Measurements from ENCODE around the gene LCN10. TPM values are rescaled to one million over a fixed set of nuclear protein-coding genes. Genes with fewer than 3 reads are reported as not detected.
"Not testable (repeated sequence)": the region's sequence is repeated elsewhere in the genome, so short reads cannot be mapped to it uniquely, and the experiment has no call there.

Gene LCN10
- total RNA-seq, 2 experiments from 2014 or later: not detected

- POLR2A ChIA-PET: interaction anchor here (0.6 kb wide), 1 partner anchor 10 kb away, joined by 6 read pairs; no protein-coding TSS in a partner anchor
- no peak overlapping the region for H3K27ac Mint-ChIP-seq
- no peaks in the 10 kb centered on the region for H3K36me3 Mint-ChIP-seq (ENCODE audit: low read depth)
- no peak overlapping the region for H3K4me3 Mint-ChIP-seq
- no peaks in the 10 kb centered on the region for H3K9me3 Mint-ChIP-seq
- peaks cover 12% of the 10 kb centered on the region for H3K27me3 Mint-ChIP-seq
- no peak for DNase-seq
- no peaks in the 10 kb centered on the region for H3K4me1 Mint-ChIP-seq
- CTCF ChIA-PET: interaction anchor here (4.5 kb wide), 1 partner anchor 11 kb away, joined by 44 read pairs; no protein-coding TSS in a partner anchor
Measured at GRCh38 chr9:136717399-136717798, 25.3 kb downstream of the LCN10 start.

DNA sequence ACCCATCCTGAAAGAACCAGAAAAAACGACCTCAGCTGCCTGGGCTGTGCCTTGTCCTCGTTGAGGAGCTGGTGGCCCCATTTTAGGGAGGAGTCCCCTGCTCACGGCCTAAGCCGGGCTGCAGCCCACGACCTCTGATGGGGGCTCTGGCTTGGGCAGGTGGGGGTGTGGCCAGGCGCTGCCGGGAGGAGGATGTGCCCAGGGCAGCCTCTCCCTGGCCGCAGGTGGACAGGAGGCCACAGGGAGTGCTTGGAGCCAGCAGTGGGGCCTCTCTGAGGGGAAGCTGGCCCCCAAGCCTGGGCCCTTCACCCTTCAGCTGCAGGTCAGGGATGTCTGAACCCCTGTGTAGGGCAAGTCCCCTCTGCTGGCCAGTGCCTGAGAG, 27.9 kb downstream of the LCN10 start:
- Mint-ChIP-seq H3K4me1 (peaks cover 3% of the 10 kb centered on the region), H3K9me3 (no peaks in the 10 kb centered on the region), H3K27ac (no peak overlapping the region), H3K4me3 (no peak overlapping the region), H3K27me3 (peaks cover 26% of the 10 kb centered on the region), H3K36me3 (ENCODE audit: low read depth) (no peaks in the 10 kb centered on the region)
- POLR2A ChIA-PET: no interaction called here
- CTCF ChIA-PET: interaction anchor here (0.9 to 4.5 kb wide), 3 partner anchors 14 to 43 kb away, joined by 3 to 44 read pairs (median 4); no protein-coding TSS in a partner anchor
- DNase-seq: no peak

GRCh38 chr9:136714096-136714892, 28.4 kb downstream of the LCN10 start:
- Mint-ChIP-seq H3K9me3 (no peaks in the 10 kb centered on the region), H3K4me3 (no peak overlapping the region), H3K36me3 (ENCODE audit: low read depth) (no peaks in the 10 kb centered on the region), H3K27ac (no peak overlapping the region), H3K4me1 (peaks cover 3% of the 10 kb centered on the region), H3K27me3 (peaks cover 26% of the 10 kb centered on the region)
- ChIA-PET CTCF (interaction anchor here (0.7 to 4.5 kb wide), 6 partner anchors 8 to 227 kb away, joined by 3 to 44 read pairs (median 4); partner anchors contain the start of gene AJM1), POLR2A (no interaction called here)
- DNase-seq: no peak

DNA sequence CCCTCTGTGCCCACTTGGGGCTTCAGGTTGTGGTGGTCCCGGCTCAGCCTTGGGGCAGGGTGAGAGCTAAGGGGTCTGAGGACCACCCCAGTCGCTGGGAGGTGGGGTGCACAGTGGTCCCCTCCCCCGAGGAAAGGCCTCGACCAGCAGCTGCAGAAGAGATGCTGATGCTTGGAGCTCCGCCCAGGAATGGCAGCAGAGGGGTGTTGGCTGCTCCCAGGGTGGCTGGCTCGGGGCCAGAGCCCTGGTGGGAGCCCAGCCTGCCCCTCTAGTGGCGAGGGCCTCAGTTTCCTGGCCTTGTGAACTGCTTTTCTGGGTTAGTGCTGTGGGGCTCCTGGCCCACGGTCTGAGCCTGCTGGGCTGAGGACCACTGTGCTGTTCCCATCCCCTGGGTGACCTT, 29.2 kb downstream of the LCN10 start:
- H3K4me3 Mint-ChIP-seq: no peak overlapping the region
- no peak for DNase-seq
- ChIA-PET POLR2A (no interaction called here), CTCF (interaction anchor here (1.0 to 4.5 kb wide), 4 partner anchors 9 to 226 kb away, joined by 3 to 44 read pairs (median 4); partner anchors contain the start of gene AJM1)
- peaks cover 26% of the 10 kb centered on the region for H3K27me3 Mint-ChIP-seq
- H3K36me3 Mint-ChIP-seq (ENCODE audit: low read depth): no peaks in the 10 kb centered on the region
- H3K4me1 Mint-ChIP-seq: peaks cover 3% of the 10 kb centered on the region
- no peak overlapping the region for H3K27ac Mint-ChIP-seq
- no peaks in the 10 kb centered on the region for H3K9me3 Mint-ChIP-seq

DNA sequence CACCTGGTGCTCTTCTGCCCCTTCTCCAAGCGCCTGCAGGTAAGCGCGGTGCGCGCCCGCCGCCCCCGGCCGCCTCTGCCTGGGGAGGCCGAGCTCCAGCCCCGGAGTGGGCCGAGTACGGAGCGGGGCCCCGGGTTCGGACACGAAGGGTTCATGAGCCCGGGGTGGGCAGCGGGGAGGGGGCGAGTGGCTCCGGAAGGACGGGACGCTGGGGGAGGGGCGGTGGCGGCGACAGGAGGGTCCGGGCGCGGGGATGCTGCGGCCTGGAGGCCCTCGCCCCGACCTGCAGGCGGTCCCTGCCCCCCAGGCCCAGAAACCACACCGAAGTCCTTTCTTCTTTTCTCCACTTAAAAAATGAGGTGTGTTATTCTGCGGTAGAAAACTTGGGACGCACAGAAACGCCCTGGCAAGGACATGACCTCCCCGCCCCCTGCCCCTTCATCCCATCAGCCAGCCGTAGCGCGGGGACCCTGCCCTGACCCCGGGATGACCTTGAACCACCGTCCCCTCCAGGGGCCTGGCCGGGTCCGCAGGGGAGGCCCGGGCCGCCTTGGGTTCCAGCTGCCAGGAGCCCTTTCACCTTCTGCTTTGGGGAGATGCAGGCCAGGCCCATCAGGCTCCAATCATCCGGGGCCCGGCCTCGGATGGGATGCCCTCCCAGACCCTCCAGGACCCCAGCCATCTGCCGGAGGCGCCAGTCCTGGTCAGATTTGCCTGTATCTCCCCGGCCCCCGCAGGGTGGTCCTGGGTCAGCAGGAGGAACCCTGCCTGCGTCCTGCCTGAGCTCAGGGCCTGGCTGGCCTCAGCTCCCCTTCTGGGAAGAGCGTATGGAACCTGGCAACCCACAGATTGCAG, 29.8 kb downstream of the LCN10 start:
- no peak for DNase-seq
- CTCF ChIA-PET: interaction anchor here (0.6 to 4.5 kb wide), 4 partner anchors 9 to 225 kb away, joined by 3 to 44 read pairs (median 4); no protein-coding TSS in a partner anchor
- H3K27me3 Mint-ChIP-seq: peaks cover 26% of the 10 kb centered on the region

GRCh38 chr9:136711751-136712689, 30.7 kb downstream of the LCN10 start, which contains the start of gene DIPK1B:
Gene DIPK1B, plus strand, starts transcription at chr9:136712572. Its CDS starts 94 bp downstream, at chr9:136712666.
- Mint-ChIP-seq H3K4me3 (peak within 1 kb of the TSS; percentile 25), H3K27ac (no peak within 1 kb of the TSS), H3K27me3 (peaks cover 26% of the 10 kb centered on the region), H3K36me3 (ENCODE audit: low read depth) (no peaks in the 10 kb centered on the region), H3K9me3 (no peaks in the 10 kb centered on the region), H3K4me1 (peaks cover 3% of the 10 kb centered on the region)
- DNase-seq: no peak
- ChIA-PET POLR2A (no interaction called here), CTCF (interaction anchor here (0.6 kb wide), 1 partner anchor 13 kb away, joined by 4 read pairs; no protein-coding TSS in a partner anchor)

More for the DNA sequence above, 29.8 kb downstream of the LCN10 start:
- Mint-ChIP-seq H3K27ac (no peak overlapping the region), H3K9me3 (no peaks in the 10 kb centered on the region), H3K36me3 (ENCODE audit: low read depth) (no peaks in the 10 kb centered on the region), H3K4me3 (no peak overlapping the region), H3K4me1 (peaks cover 3% of the 10 kb centered on the region)
- POLR2A ChIA-PET: no interaction called here

DNA sequence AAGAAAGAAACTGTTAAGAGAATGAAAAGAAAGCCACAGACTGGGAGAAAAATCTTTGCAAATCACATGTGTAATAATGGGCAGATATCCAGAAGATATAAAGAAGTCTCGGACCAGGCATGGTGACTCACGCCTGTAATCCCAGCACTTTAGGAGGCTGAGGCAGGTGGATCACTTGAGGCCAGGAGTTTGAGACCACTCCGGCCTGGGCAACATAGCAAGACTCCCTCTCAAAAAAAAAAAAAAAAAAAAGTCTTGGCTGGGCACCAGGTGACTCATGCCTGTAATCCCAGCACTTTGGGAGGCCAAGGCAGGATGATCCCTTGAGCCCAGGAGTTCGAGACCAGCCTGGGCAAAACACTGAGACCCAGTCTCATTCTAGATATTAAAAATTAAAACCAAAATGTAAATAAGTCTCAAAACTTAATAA, 31.5 kb downstream of the LCN10 start:
- H3K27ac Mint-ChIP-seq; H3K4me1 Mint-ChIP-seq; H3K9me3 Mint-ChIP-seq; POLR2A ChIA-PET; DNase-seq; H3K4me3 Mint-ChIP-seq; H3K36me3 Mint-ChIP-seq (ENCODE audit: low read depth): not testable (repeated sequence)
- H3K27me3 Mint-ChIP-seq: peaks cover 26% of the 10 kb centered on the region
- CTCF ChIA-PET: interaction anchor here (0.7 kb wide), 1 partner anchor 82 kb away, joined by 3 read pairs; no protein-coding TSS in a partner anchor

DNA sequence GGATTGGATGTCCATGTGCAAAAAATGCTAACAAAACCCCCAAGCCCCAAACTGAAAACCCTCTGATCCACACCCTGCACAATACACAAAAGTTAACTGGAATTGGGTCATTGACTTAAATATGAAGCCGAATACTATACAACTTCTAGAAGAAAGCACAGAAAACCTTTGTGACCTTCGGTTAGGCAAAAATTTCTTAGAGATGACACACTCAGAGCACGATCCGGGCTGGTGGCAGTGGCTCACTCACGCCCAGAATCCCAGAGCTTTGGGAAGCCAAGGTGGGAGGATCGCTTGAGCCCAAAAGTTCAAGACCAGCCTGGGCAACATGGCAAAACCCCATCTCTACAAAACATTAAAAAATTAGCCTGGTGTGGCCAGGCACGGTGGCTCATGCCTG, 32.2 kb downstream of the LCN10 start:
- no peaks in the 10 kb centered on the region for H3K9me3 Mint-ChIP-seq
- H3K27me3 Mint-ChIP-seq: peaks cover 24% of the 10 kb centered on the region
- no peaks in the 10 kb centered on the region for H3K36me3 Mint-ChIP-seq (ENCODE audit: low read depth)
- ChIA-PET POLR2A (no interaction called here), CTCF (interaction anchor here (0.7 kb wide), 1 partner anchor 83 kb away, joined by 3 read pairs; no protein-coding TSS in a partner anchor)
- H3K27ac Mint-ChIP-seq: no peak overlapping the region
- peaks cover 3% of the 10 kb centered on the region for H3K4me1 Mint-ChIP-seq
- H3K4me3 Mint-ChIP-seq: no peak overlapping the region
- no peak for DNase-seq

GRCh38 chr9:136709454-136710109, 33.2 kb downstream of the LCN10 start:
- no peaks in the 10 kb centered on the region for H3K36me3 Mint-ChIP-seq (ENCODE audit: low read depth)
- H3K9me3 Mint-ChIP-seq: no peaks in the 10 kb centered on the region
- no peak for DNase-seq
- ChIA-PET POLR2A (no interaction called here), CTCF (no interaction called here)
- H3K27ac Mint-ChIP-seq: no peak overlapping the region
- peaks cover 29% of the 10 kb centered on the region for H3K27me3 Mint-ChIP-seq
- no peak overlapping the region for H3K4me3 Mint-ChIP-seq
- H3K4me1 Mint-ChIP-seq: peaks cover 3% of the 10 kb centered on the region

- Mint-ChIP-seq H3K36me3 (ENCODE audit: low read depth) (no peaks in the 10 kb centered on the region), H3K9me3 (no peaks in the 10 kb centered on the region), H3K4me3 (no peak overlapping the region), H3K27ac (no peak overlapping the region), H3K4me1 (peaks cover 3% of the 10 kb centered on the region), H3K27me3 (peaks cover 22% of the 10 kb centered on the region)
- ChIA-PET CTCF (interaction anchor here (0.6 to 1.5 kb wide), 5 partner anchors 13 to 193 kb away, joined by 3 to 4 read pairs (median 3); partner anchors contain the start of gene LCN8), POLR2A (no interaction called here)
- DNase-seq: no peak
Measured at GRCh38 chr9:136707849-136708517, 34.8 kb downstream of the LCN10 start.

- Mint-ChIP-seq H3K4me3 (no peak overlapping the region), H3K9me3 (no peaks in the 10 kb centered on the region), H3K27me3 (peaks cover 25% of the 10 kb centered on the region), H3K27ac (no peak overlapping the region), H3K36me3 (ENCODE audit: low read depth) (no peaks in the 10 kb centered on the region), H3K4me1 (peaks cover 3% of the 10 kb centered on the region)
- POLR2A ChIA-PET: no interaction called here
- no peak for DNase-seq
- CTCF ChIA-PET: interaction anchor here (0.6 to 1.5 kb wide), 3 partner anchors 14 to 456 kb away, joined by 3 read pairs; no protein-coding TSS in a partner anchor
Measured at GRCh38 chr9:136707011-136707410, 35.7 kb downstream of the LCN10 start.
